Astrocyte of the cerebellum (primary cell): ENCODE results near the gene ADNP2.

Experiments used
- DNase-seq: peaks from one replicate; pipeline ENCODE4 v3.0.0-alpha.2; 2011; ENCODE audit warnings: low read depth
- H3K4me3 ChIP-seq: 2 replicates; pipeline ENCODE4 v1.5.1; 2011; ENCODE audit warnings: mild to moderate bottlenecking, low read depth, low read length, moderate library complexity
- in situ Hi-C: cut with HindIII; loops from 2 replicates; pipeline ENCODE4 v1.10.0; 2017; ENCODE audit warnings: low sequenced_read_pairs
- TF ChIP-seq, protein P1 (sequence below): IDR thresholded peaks from 2 replicates; pipeline ENCODE4 v1.5.1; 2012; ENCODE audit warnings: low read length, low read depth, moderate library complexity, mild to moderate bottlenecking; ENCODE audit errors: missing control alignments

ADNP2 gene

DNA sequence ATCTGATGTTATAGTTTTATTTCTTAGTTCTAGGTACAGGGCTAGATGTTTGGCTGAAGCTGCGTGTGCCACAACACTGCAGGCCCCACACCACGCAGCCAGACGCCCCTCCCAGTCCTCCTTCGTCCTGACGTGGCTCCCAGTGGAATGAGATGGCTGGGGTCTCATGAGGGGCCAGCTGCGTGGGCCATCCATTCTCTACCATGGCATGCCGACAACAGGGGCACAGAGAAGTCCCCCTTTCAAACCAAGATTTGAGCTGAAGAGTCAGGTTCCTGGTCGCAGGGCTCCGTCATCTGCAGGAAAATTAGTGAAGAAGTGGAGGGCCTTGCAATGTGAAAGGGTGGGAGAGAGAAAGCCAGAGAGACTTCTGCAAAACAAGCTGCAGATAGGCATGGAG is 73.8 kb downstream of the ADNP2 start:
- no peak overlapping the region for H3K4me3 ChIP-seq
- in situ Hi-C loops: no loop called here
- no peak for DNase-seq
- TF ChIP-seq, protein P1, sequence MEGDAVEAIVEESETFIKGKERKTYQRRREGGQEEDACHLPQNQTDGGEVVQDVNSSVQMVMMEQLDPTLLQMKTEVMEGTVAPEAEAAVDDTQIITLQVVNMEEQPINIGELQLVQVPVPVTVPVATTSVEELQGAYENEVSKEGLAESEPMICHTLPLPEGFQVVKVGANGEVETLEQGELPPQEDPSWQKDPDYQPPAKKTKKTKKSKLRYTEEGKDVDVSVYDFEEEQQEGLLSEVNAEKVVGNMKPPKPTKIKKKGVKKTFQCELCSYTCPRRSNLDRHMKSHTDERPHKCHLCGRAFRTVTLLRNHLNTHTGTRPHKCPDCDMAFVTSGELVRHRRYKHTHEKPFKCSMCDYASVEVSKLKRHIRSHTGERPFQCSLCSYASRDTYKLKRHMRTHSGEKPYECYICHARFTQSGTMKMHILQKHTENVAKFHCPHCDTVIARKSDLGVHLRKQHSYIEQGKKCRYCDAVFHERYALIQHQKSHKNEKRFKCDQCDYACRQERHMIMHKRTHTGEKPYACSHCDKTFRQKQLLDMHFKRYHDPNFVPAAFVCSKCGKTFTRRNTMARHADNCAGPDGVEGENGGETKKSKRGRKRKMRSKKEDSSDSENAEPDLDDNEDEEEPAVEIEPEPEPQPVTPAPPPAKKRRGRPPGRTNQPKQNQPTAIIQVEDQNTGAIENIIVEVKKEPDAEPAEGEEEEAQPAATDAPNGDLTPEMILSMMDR: no peak

DNA sequence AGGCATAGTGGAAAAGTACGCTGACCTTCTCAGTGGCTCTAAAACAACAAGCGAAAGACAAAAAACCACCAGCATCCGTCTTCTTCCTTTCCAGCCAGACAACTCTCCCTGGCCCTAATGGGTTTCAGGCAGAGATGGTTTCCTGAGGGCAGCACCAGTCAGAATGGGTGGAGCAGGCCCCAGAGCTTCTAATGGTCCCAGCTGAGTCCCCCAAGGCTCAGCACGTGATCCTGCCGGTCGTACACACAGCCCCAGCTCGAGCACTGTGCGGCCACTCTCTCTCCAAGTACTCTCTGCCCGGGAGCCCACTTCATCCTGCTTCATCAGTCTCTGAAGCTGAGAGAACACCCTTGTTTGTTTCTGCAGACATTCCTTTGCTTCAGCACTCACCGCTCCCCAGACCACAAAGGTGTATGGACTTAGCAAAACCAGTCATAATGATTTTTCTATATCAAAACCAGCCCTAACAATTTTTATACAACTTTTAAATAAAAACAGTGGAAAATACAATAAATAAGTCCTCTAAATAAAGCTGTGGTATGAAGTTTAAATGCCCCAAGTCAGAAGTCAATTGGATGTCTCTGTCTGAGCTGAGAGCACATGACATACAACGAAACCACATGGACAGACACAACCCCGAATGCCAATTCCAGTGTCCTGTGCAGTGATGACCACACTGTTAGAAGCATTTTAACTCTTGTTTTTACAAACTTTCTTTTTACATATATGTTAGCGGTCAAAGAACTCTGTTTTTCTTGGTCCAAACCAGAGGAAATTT is 74.4 kb downstream of the ADNP2 start:
- TF ChIP-seq, protein P1: no peak
- no peak for DNase-seq
- in situ Hi-C loops: no loop called here
- H3K4me3 ChIP-seq: no peak overlapping the region

DNA sequence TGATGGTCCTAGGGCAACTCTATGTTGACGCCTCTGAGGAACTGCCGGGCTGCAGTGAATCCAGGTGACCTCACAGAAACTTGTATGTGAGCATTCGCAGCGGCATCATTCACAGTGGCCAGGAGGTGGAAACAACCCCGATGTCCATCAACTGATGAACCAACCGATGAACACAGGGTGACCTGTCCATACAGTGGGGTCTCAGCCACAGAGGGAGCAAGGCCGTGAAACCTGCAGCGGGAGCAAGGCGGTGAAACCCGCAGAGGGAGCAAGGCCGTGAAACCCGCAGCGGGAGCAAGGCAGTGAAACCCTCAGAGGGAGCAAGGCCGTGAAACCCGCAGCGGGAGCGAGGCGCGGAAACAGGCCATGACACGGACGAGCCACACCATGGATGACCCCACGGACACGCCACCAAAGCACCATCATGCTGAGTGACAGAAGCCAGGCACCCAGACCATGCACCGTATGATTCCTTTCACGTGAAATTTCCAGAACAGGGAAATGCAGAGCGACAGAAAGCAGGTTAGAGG is 75.2 kb downstream of the ADNP2 start:
- in situ Hi-C loops: no loop called here
- no peak overlapping the region for H3K4me3 ChIP-seq
- TF ChIP-seq, protein P1: no peak
- no peak for DNase-seq

DNA sequence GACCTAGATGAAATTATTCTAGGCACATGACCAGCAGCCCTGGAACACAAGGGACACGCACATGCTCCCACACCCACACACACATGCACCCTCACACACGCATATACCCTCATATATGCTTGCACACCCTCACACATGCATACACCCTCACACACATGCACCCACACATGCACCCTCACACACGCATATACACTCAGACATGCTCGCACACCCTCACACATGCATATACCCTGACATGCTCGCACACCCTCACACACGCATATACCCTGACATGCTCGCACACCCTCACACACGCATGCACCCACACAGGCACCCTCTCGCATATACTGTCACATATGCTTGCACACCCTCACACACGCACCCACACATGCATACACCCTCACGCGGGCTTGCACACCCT is 76.5 kb downstream of the ADNP2 start:
- no peak for DNase-seq
- no peak overlapping the region for H3K4me3 ChIP-seq
- in situ Hi-C loops: no loop called here
- TF ChIP-seq, protein P1: no peak

DNA sequence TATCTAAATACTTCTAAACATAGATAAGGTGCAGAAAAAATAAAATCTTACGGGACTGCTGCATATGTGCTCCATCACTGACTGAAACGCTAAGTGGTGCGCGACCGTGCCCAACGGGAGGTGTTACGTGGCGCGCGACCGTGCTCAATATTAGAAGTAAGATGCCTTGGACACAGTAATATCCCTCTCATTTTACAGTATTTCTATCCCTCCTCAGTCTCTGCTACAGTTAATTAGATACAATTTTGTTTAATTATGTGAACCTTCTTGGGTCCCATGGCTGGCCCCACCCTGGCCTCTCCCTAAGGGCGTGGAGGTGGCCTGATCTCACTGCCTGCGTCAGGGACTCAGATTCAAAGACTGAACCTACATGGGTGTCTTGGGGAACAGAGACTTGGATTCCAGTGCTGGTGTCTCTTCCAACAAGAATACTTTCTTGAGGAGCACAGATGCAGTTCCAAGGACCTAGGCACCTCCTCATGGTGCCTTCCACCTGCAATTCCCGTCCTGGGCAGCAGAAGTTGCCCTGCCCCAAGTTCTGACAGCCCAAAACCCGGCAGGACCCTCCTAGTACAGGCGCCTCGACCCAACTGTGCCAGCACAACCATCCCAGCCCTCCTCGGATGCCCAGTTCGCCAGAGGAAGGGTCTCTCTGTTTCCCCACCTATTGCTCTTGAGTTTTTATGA is 79.0 kb downstream of the ADNP2 start:
- H3K4me3 ChIP-seq: no peak overlapping the region
- DNase-seq: no peak
- TF ChIP-seq, protein P1: no peak
- in situ Hi-C loops: no loop called here

DNA sequence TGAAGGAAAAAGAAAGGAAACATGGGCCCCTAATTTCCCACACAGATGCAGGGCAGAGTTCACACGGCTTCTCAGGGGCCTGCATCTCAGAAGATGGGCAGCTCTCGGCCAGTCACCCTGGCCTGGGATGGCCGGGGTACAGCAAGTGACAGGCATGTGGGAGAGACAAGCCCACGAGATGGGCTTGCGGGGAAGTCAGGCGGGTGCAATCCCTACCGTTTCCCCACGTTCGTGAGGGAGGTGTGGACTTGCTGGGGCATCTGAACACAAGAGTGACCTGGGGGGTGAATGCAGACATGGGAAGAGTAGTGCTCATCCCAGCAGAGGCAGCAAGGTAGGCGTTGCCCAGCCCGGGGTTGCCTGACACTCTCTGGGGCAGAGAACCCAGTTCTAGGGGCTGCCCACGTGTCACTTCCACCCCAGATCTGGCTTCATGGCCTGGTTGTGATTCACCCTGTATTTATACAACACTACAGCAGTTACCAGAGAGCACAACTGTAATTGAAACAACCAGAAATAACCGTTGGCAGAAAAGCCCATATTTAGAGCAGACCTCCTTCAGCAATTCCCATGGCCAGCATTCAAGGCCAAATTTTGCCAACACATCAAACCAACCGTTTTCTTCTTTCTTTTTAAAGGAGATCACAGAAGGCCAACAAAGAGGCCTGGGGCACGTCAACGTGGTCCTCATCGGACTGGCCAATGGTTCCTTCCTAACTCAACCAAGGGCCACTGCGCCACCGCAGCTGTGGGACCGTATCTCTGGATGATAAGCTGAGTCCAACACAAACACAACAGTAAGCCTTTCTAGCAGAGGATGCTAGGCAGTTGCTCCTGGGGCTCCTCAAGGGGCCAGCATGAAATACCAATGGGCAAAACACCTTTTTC is 79.8 kb downstream of the ADNP2 start:
- no peak overlapping the region for H3K4me3 ChIP-seq
- TF ChIP-seq, protein P1: no peak
- DNase-seq: no peak
- in situ Hi-C loops: no loop called here
